ENCODE measurements around the gene ZNF580. TPM values are rescaled to one million over a fixed set of nuclear protein-coding genes. Genes with fewer than 3 reads are reported as not detected.

ZNF580 gene
- total and polyA plus RNA-seq, 2 of the 13 experiments (the other 11 are each of a cell fraction or from before 2014, with no cell fraction given): 4.4 to 6.0 TPM

- TF ChIP-seq RNF2 (conservative IDR thresholded peaks at IDR 0.05; ENCODE audit: low read depth) (no peak), PHF5A (CRISPR knock-in tag; IDR thresholded peaks at IDR 0.05; ENCODE audit: low read depth, unreplicated experiment) (peak; percentile 25), ZNF7 (CRISPR knock-in tag; IDR thresholded peaks at IDR 0.05) (no peak), SCMH1 (CRISPR knock-in tag; IDR thresholded peaks at IDR 0.05; ENCODE audit: borderline replicate concordance) (no peak), KAT7 (CRISPR knock-in tag; IDR thresholded peaks at IDR 0.05; ENCODE audit: borderline replicate concordance) (peak; percentile 79; the same call in 1 of the 2 replicates), PBX3 (CRISPR knock-in tag; IDR thresholded peaks at IDR 0.05; ENCODE audit: borderline replicate concordance) (no peak), MZF1 (CRISPR knock-in tag; IDR thresholded peaks at IDR 0.05; ENCODE audit: borderline replicate concordance) (no peak), ZNF678 (CRISPR knock-in tag; IDR thresholded peaks at IDR 0.05) (peak; percentile 26; the same call in 1 of the 2 replicates), ZMYM2 (CRISPR knock-in tag; IDR thresholded peaks at IDR 0.05) (no peak), RORA (CRISPR knock-in tag; IDR thresholded peaks at IDR 0.05) (no peak), MXD4 (CRISPR knock-in tag; IDR thresholded peaks at IDR 0.05) (peak; percentile 49; the same call in 1 of the 2 replicates), SOX6 (IDR thresholded peaks at IDR 0.05) (no peak), SOX6 (CRISPR knock-in tag; IDR thresholded peaks at IDR 0.05) (no peak; the same call in none of the 2 replicates), GABPA (IDR thresholded peaks at IDR 0.05; ENCODE audit: low read depth, low read length) (no peak), GABPA (CRISPR knock-in tag; IDR thresholded peaks at IDR 0.05; ENCODE audit: low read depth) (peak; percentile 21; the same call in 1 of the 2 replicates), NPAS2 (CRISPR knock-in tag; IDR thresholded peaks at IDR 0.05; ENCODE audit: borderline replicate concordance) (no peak), ZNF260 (CRISPR knock-in tag; IDR thresholded peaks at IDR 0.05; ENCODE audit: borderline replicate concordance, low read depth) (no peak), ZFP91 (CRISPR knock-in tag; IDR thresholded peaks at IDR 0.05; ENCODE audit: borderline replicate concordance) (peak; percentile 72; the same call in 1 of the 2 replicates), MTF1 (CRISPR knock-in tag; IDR thresholded peaks at IDR 0.05) (no peak), KLF12 (CRISPR knock-in tag; IDR thresholded peaks at IDR 0.05; ENCODE audit: borderline replicate concordance) (no peak), ZNF121 (CRISPR knock-in tag; IDR thresholded peaks at IDR 0.05) (no peak)
- TF ChIP-seq, protein P1, sequence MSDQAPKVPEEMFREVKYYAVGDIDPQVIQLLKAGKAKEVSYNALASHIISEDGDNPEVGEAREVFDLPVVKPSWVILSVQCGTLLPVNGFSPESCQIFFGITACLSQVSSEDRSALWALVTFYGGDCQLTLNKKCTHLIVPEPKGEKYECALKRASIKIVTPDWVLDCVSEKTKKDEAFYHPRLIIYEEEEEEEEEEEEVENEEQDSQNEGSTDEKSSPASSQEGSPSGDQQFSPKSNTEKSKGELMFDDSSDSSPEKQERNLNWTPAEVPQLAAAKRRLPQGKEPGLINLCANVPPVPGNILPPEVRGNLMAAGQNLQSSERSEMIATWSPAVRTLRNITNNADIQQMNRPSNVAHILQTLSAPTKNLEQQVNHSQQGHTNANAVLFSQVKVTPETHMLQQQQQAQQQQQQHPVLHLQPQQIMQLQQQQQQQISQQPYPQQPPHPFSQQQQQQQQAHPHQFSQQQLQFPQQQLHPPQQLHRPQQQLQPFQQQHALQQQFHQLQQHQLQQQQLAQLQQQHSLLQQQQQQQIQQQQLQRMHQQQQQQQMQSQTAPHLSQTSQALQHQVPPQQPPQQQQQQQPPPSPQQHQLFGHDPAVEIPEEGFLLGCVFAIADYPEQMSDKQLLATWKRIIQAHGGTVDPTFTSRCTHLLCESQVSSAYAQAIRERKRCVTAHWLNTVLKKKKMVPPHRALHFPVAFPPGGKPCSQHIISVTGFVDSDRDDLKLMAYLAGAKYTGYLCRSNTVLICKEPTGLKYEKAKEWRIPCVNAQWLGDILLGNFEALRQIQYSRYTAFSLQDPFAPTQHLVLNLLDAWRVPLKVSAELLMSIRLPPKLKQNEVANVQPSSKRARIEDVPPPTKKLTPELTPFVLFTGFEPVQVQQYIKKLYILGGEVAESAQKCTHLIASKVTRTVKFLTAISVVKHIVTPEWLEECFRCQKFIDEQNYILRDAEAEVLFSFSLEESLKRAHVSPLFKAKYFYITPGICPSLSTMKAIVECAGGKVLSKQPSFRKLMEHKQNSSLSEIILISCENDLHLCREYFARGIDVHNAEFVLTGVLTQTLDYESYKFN (CRISPR knock-in tag; conservative IDR thresholded peaks at IDR 0.05): no peak
- TF ChIP-seq, protein P2, sequence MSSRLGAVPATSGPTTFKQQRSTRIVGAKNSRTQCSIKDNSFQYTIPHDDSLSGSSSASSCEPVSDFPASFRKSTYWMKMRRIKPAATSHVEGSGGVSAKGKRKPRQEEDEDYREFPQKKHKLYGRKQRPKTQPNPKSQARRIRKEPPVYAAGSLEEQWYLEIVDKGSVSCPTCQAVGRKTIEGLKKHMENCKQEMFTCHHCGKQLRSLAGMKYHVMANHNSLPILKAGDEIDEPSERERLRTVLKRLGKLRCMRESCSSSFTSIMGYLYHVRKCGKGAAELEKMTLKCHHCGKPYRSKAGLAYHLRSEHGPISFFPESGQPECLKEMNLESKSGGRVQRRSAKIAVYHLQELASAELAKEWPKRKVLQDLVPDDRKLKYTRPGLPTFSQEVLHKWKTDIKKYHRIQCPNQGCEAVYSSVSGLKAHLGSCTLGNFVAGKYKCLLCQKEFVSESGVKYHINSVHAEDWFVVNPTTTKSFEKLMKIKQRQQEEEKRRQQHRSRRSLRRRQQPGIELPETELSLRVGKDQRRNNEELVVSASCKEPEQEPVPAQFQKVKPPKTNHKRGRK (CRISPR knock-in tag; IDR thresholded peaks at IDR 0.05): no peak
Observed at GRCh38 chr19:55647732-55648584, 7.2 kb downstream of the ZNF580 start, which contains the start of gene CCDC106 (continued).
